Naive thymus-derived CD4-positive, alpha-beta T cell (primary cell): ENCODE measurements around the gene CSTPP1. TPM values are rescaled to one million over a fixed set of nuclear protein-coding genes. Genes with fewer than 3 reads are reported as not detected.
"Not testable (repeated sequence)": the region's sequence is repeated elsewhere in the genome, so short reads cannot be mapped to it uniquely, and the experiment has no call there.

Experiments used
- ATAC-seq: fragments of 150-1000 bp; cut with Tn5 transposase; 2 replicates; pipeline ENCODE4 v1.10.0; 2021; ENCODE audit warnings: mild to moderate bottlenecking, moderate library complexity
- CTCF ChIA-PET: fragments of 350-600 bp; sonication (Branson Sonifier 250); formaldehyde crosslinking; loops from one replicate; lab custom pipeline; 2021; ENCODE audit warnings: antibody characterized with exemption; lab: Charles Lee
- POLR2A ChIA-PET: fragments of 350-600 bp; sonication (Branson Sonifier 250); formaldehyde crosslinking; loops from one replicate; lab custom pipeline; 2021; ENCODE audit warnings: antibody characterized with exemption, inconsistent platforms; lab: Charles Lee
- DNase-seq, 9 donors: peaks; one replicate each; pipeline versions ENCODE4 v3.0.0 to v3.0.0-alpha.2; 2020 to 2022; ENCODE audit warnings: mixed read lengths in 1 of 9
- H3K27ac ChIP-seq: one replicate; pipeline ENCODE4 v1.7.0; 2013; ENCODE audit warnings: mild to moderate bottlenecking, low read depth, low read length, moderate library complexity
- H3K27me3 ChIP-seq, 2 donors: one replicate each; pipeline ENCODE4 v1.7.0; 2013; ENCODE audit warnings: low read length in 2 of 2, mild to moderate bottlenecking in 2 of 2, moderate library complexity in 2 of 2; ENCODE audit not compliant: control insufficient read depth in 2 of 2, insufficient read depth in 2 of 2
- H3K36me3 ChIP-seq, 3 experiments: 1 replicate in 2 of 3; 2 replicates in 1 of 3; pipeline ENCODE4 v1.7.0; 2013; ENCODE audit warnings: low read length in 3 of 3, mild to moderate bottlenecking in 3 of 3, moderate library complexity in 1 of 3; ENCODE audit not compliant: insufficient read depth in 3 of 3, control insufficient read depth in 2 of 3
- H3K4me1 ChIP-seq, 2 donors: one replicate each; pipeline ENCODE4 v1.7.0; 2013; ENCODE audit warnings: low read length in 2 of 2, mild to moderate bottlenecking in 2 of 2, moderate library complexity in 1 of 2; ENCODE audit not compliant: control insufficient read depth in 2 of 2, insufficient read depth in 2 of 2
- H3K4me3 ChIP-seq: 2 replicates; pipeline ENCODE4 v1.7.0; 2013; ENCODE audit warnings: mild to moderate bottlenecking, low read length
- H3K9me3 ChIP-seq, 3 experiments: 1 replicate in 2 of 3; 2 replicates in 1 of 3; pipeline ENCODE4 v1.7.0; 2013; ENCODE audit warnings: low read length in 3 of 3; ENCODE audit not compliant: control insufficient read depth in 2 of 3
- H3K27ac Mint-ChIP-seq, 9 donors: one replicate each; pipeline ENCODE4 v1.8.0; 2020 to 2022; ENCODE audit warnings: mixed read lengths in 9 of 9, mild to moderate bottlenecking in 8 of 9, moderate library complexity in 5 of 9, inconsistent platforms in 2 of 9
- H3K27me3 Mint-ChIP-seq, 5 donors: one replicate each; pipeline ENCODE4 v1.8.0; 2021 to 2022; ENCODE audit warnings: mixed read lengths in 5 of 5, mild to moderate bottlenecking in 1 of 5
- H3K36me3 Mint-ChIP-seq, 5 donors: one replicate each; pipeline ENCODE4 v1.8.0; 2020 to 2022; ENCODE audit warnings: mixed read lengths in 5 of 5, mild to moderate bottlenecking in 3 of 5, inconsistent platforms in 1 of 5
- H3K4me1 Mint-ChIP-seq, 7 donors: one replicate each; pipeline ENCODE4 v1.8.0; 2020 to 2022; ENCODE audit warnings: mixed read lengths in 7 of 7, mild to moderate bottlenecking in 3 of 7, inconsistent platforms in 1 of 7
- H3K4me3 Mint-ChIP-seq, 10 donors: one replicate each; pipeline ENCODE4 v1.8.0; 2020 to 2022; ENCODE audit warnings: mild to moderate bottlenecking in 10 of 10, mixed read lengths in 10 of 10, moderate library complexity in 6 of 10, inconsistent platforms in 2 of 10
- H3K9me3 Mint-ChIP-seq, 11 donors: one replicate each; pipeline ENCODE4 v1.8.0; 2020 to 2022; ENCODE audit warnings: mixed read lengths in 11 of 11, mild to moderate bottlenecking in 4 of 11, inconsistent platforms in 1 of 11, moderate library complexity in 1 of 11
- intact Hi-C, 2 donors: fragments of 100-400 bp; cut with micrococcal nuclease; formaldehyde crosslinking; loops; one replicate each; pipeline ENCODE4 v1.15.1; 2023
- polyA plus RNA-seq, 2 donors: library from polyadenylated mRNA; unstranded; fragments of 300-500 nt; fragmentation: Illumina TruSeq; gene quantifications; one replicate each; pipeline ENCODE4 v1.2.3, GENCODE V29; 2021
- total RNA-seq, 6 experiments: library from RNA in 5 of 6; stranded (reverse) in 5 of 6; gene quantifications; 1 replicate in 5 of 6; 2 replicates in 1 of 6; pipeline ENCODE4 v1.2.3 and lab custom pipeline; 2021 to 2026

The CSTPP1 gene
- total and polyA plus RNA-seq, 7 experiments from 2014 or later: 9.3 to 18.6 (median 16.1) TPM

DNA sequence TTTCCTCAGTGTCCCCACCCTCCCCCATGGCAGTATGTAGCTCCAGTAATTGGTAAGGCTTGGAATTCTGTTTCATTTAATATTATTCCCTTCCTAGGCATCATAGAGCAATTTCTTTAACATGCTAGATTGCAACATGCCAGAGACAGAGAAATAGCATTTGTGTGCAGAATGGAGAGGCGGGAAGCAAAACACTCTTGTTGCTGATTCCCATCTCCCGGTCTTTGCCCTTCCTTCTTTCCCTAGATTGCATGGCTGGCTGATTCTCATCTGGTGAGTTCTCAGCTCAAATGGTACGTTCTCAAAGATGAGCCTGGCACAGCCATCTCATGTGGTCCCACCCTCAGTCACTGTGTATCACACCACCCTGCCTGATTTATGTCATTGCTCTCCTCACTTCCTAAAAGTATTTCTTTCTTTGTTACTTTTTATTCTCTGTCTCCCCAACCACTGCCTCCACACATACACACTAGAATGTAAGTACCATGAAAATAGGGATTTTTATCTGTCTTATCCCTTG lies 173.2 kb downstream of the CSTPP1 start:
- intact Hi-C loops: no loop called here
- Mint-ChIP-seq H3K4me3 (no peak overlapping the region), H3K27me3 (peaks cover 0 to 3% (median 0%) of the 10 kb centered on the region in 5 donors), H3K27ac (no peak overlapping the region), H3K36me3 (peaks cover 0 to 14% (median 0%) of the 10 kb centered on the region in 5 donors), H3K4me1 (peaks cover 0 to 2% (median 0%) of the 10 kb centered on the region in 7 donors), H3K9me3 (no peaks in the 10 kb centered on the region)
- Histone ChIP-seq H3K4me1 (no peaks in the 10 kb centered on the region), H3K4me3 (no peak overlapping the region), H3K27ac (no peak overlapping the region), H3K9me3 (no peaks in the 10 kb centered on the region), H3K36me3 (no peaks in the 10 kb centered on the region), H3K27me3 (no peaks in the 10 kb centered on the region)
- ChIA-PET CTCF (no interaction called here), POLR2A (no interaction called here)
- ATAC-seq (no peak), DNase-seq (no peak)

DNA sequence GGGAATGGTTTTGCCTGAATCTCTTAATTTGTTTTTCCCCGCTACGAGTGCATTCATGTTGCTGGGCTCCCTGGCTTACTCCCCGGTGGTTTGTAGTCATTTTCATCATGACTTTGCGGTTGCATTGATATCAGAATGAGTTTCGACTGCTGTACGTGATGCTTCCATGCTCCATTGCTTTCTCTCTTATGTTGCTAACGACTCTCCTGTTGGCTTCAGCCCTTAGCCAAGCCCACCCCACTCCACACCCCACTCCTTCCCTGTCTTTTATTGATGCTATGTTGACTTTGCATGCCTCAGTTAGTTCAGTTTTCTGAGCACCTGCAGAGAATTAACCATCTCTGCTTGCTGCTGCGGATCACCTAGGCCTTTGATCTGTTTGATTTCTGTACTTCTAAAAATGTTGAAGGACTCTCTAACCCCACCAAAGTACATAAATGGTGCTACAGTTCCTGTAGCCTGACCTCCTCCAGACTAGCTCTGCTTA lies 174.8 kb downstream of the CSTPP1 start:
- ATAC-seq (no peak), DNase-seq (no peak)
- Mint-ChIP-seq H3K36me3 (peaks cover 0 to 14% (median 0%) of the 10 kb centered on the region in 5 donors), H3K27ac (no peak overlapping the region), H3K9me3 (peaks cover 0 to 3% (median 0%) of the 10 kb centered on the region in 11 donors), H3K27me3 (peaks cover 0 to 17% (median 0%) of the 10 kb centered on the region in 5 donors), H3K4me1 (peaks cover 0 to 2% (median 0%) of the 10 kb centered on the region in 7 donors), H3K4me3 (no peak overlapping the region)
- Histone ChIP-seq H3K4me3 (no peak overlapping the region), H3K27ac (no peak overlapping the region), H3K9me3 (no peaks in the 10 kb centered on the region), H3K27me3 (no peaks in the 10 kb centered on the region), H3K4me1 (no peaks in the 10 kb centered on the region), H3K36me3 (no peaks in the 10 kb centered on the region)
- intact Hi-C loops: no loop called here
- ChIA-PET POLR2A (no interaction called here), CTCF (no interaction called here)

DNA sequence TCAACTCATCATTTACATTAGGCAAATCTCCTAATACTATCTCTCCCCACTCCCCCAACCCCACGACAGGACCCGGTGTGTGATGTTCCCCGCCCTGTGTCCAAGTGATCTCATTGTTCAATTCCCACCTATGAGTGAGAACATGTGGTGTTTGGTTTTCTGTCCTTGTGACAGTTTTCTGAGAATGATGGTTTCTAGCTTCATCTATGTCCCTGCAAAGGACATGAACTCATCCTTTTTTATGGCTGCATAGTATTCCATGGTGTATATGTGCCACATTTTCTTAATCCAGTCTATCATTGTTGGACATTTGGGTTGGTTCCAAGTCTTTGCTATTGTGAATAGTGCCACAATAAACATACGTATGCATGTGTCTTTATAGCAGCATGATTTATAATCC lies 176.4 kb downstream of the CSTPP1 start:
- ATAC-seq, H3K4me3 ChIP-seq, POLR2A ChIA-PET, H3K9me3 Mint-ChIP-seq, H3K27me3 ChIP-seq, H3K4me1 Mint-ChIP-seq, intact Hi-C loops, H3K4me1 ChIP-seq, H3K27ac Mint-ChIP-seq, H3K9me3 ChIP-seq, H3K27ac ChIP-seq, H3K4me3 Mint-ChIP-seq, DNase-seq, H3K36me3 ChIP-seq: not testable (repeated sequence)
- Mint-ChIP-seq H3K27me3 (peaks cover 0 to 20% (median 0%) of the 10 kb centered on the region in 5 donors), H3K36me3 (peaks cover 0 to 14% (median 0%) of the 10 kb centered on the region in 5 donors)
- CTCF ChIA-PET: interaction anchor here (0.9 kb wide), 1 partner anchor 127 kb away, joined by 3 read pairs; no protein-coding TSS in a partner anchor

DNA sequence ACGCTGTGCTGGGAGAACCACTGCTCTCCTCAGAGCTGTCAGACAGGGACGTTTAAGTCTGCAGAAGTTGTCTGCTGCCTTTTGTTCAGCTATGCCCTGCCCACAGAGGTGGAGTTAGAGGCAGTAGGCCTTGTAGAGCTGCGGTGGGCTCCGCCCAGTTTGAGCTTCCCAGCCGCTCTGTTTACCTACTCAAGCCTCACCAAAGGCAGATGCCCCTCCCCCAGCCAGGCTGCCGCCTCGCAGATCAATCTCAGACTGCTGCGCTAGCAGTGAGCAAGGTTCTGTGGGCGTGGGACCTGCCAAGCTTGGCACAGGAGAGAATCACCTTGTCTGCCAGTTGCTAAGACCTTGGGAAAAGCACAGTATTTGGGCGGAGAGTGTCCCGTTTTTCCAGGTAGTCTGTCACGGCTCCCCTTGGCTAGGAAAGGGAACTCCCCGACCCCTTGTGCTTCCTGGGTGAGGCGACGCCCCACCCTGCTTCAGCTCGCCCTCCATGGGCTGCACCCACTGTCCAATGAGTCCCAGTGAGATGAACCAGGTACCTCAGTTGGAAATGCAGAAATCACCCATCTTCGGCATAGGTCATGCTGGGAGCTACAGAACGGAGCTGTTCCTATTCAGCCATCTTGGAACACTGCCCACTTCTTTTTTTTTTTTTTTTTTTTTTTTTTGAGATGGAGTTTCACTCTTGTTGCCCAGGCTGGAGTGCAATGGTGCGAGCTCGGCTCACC lies 182.6 kb downstream of the CSTPP1 start:
- peak overlapping the region in 1 of 9 donors; percentile 32 for H3K27ac Mint-ChIP-seq
- H3K27ac ChIP-seq, H3K9me3 Mint-ChIP-seq, CTCF ChIA-PET, H3K4me3 ChIP-seq, H3K36me3 Mint-ChIP-seq, H3K9me3 ChIP-seq, H3K36me3 ChIP-seq, H3K4me1 ChIP-seq, H3K27me3 ChIP-seq: not testable (repeated sequence)
- H3K4me3 Mint-ChIP-seq: peak overlapping the region in 6 of 10 donors; percentile 25 to 41 (median 32)
- ATAC-seq (peak; percentile 44), DNase-seq (peak in 8 of 9 donors; percentile 14 to 81 (median 70))
- intact Hi-C loops: loop anchor here in 1 of 2 donors (1.0 kb wide), 1 partner anchor 34 kb away; no protein-coding TSS in a partner anchor
- POLR2A ChIA-PET: interaction anchor here (1.6 kb wide), 1 partner anchor 34 kb away, joined by 6 read pairs; no protein-coding TSS in a partner anchor
- H3K27me3 Mint-ChIP-seq: peaks cover 0 to 20% (median 0%) of the 10 kb centered on the region in 5 donors
- peaks cover 0 to 18% (median 7%) of the 10 kb centered on the region in 7 donors for H3K4me1 Mint-ChIP-seq

DNA sequence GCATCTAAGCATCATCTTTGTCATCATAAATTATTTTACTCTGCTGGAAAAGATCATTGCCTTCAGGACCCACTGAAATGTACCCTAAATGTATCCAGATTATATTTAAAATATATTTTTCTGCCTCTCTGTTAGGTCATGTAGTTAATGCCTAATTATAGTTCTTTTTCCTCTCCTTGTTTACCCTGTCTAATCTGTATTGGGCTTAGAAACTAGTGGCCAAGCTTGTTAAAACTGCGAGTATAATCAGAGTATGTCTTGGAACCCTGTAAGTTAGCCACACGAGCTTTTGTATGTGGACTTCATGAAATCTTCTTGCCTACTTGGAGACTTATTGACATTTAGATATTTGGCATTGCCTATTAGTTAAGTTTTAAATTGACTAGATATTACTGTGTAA lies 184.5 kb downstream of the CSTPP1 start:
- peaks cover 0 to 3% (median 0%) of the 10 kb centered on the region in 5 donors for H3K36me3 Mint-ChIP-seq
- DNase-seq (no peak), ATAC-seq (no peak)
- ChIA-PET POLR2A (no interaction called here), CTCF (no interaction called here)
- intact Hi-C loops: no loop called here
- no peaks in the 10 kb centered on the region for H3K9me3 Mint-ChIP-seq
- H3K27ac Mint-ChIP-seq: peak overlapping the region in 1 of 9 donors; percentile 56
- H3K27me3 Mint-ChIP-seq: peaks cover 0 to 7% (median 0%) of the 10 kb centered on the region in 5 donors
- no peak overlapping the region for H3K4me3 Mint-ChIP-seq
- no peaks in the 10 kb centered on the region for H3K27me3 ChIP-seq
- H3K4me3 ChIP-seq: no peak overlapping the region
- H3K4me1 ChIP-seq: no peaks in the 10 kb centered on the region
- H3K27ac ChIP-seq: no peak overlapping the region
- H3K4me1 Mint-ChIP-seq: peaks cover 0 to 18% (median 7%) of the 10 kb centered on the region in 7 donors
- H3K36me3 ChIP-seq: no peaks in the 10 kb centered on the region
- H3K9me3 ChIP-seq: no peaks in the 10 kb centered on the region

DNA sequence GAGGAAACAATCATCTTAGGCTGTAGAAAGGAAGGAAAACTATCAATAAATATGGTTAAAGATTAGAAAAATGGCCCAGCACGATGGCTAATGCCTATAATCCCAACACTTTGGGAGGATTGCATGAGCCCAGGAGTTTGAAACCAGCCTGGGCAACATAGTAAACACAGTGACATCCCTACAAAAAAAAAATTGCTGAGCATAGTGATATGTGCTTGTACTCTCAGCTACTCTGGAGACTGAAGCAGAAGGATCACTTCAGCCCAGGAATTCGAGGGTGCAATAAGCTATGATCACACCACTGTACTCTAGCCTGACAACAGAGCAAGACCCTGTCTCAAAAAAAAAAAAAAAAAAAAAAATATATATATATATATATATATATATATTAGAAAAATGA lies 185.2 kb downstream of the CSTPP1 start:
- Histone ChIP-seq H3K9me3 (no peaks in the 10 kb centered on the region), H3K27ac (no peak overlapping the region), H3K27me3 (no peaks in the 10 kb centered on the region), H3K36me3 (no peaks in the 10 kb centered on the region), H3K4me1 (no peaks in the 10 kb centered on the region), H3K4me3 (no peak overlapping the region)
- H3K36me3 Mint-ChIP-seq: peaks cover 0 to 3% (median 0%) of the 10 kb centered on the region in 5 donors
- DNase-seq: no peak
- no peak for ATAC-seq
- no peak overlapping the region for H3K27ac Mint-ChIP-seq
- peaks cover 0 to 3% (median 0%) of the 10 kb centered on the region in 5 donors for H3K27me3 Mint-ChIP-seq
- no peaks in the 10 kb centered on the region for H3K9me3 Mint-ChIP-seq
- no peak overlapping the region for H3K4me3 Mint-ChIP-seq
- intact Hi-C loops: no loop called here
- ChIA-PET CTCF (interaction anchor here (0.6 kb wide), 2 partner anchors 158 to 266 kb away, joined by 3 read pairs; no protein-coding TSS in a partner anchor), POLR2A (interaction anchor here (0.7 kb wide), 1 partner anchor 430 kb away, joined by 3 read pairs; no protein-coding TSS in a partner anchor)
- H3K4me1 Mint-ChIP-seq: peaks cover 0 to 18% (median 7%) of the 10 kb centered on the region in 7 donors
